WTC11 (cell line): Measurements from ENCODE around the gene ASCL2. TPM values are rescaled to one million over a fixed set of nuclear protein-coding genes. Genes with fewer than 3 reads are reported as not detected.

Experiments used
- ATAC-seq: fragments of 200-7000 bp; cut with Tn5 transposase; 2 replicates; pipeline ENCODE4 v1.10.0; 2021; ENCODE audit warnings: mild to moderate bottlenecking, moderate library complexity
- CTCF ChIA-PET: fragments of 300-600 bp; sonication (Branson Sonifier 250); formaldehyde crosslinking; loops from one replicate; lab custom pipeline; 2021; ENCODE audit warnings: antibody characterized with exemption; lab: Charles Lee
- POLR2A ChIA-PET: fragments of 350-600 bp; sonication (Branson Sonifier 250); formaldehyde crosslinking; loops from one replicate; lab custom pipeline; 2021; ENCODE audit warnings: antibody characterized with exemption; lab: Charles Lee
- DNase-seq: peaks from one replicate; pipeline ENCODE4 v3.0.0; 2021; ENCODE audit warnings: low spot score
- H3K27ac Mint-ChIP-seq: 2 replicates; pipeline ENCODE4 v1.8.0; 2021; ENCODE audit warnings: mixed read lengths
- H3K27me3 Mint-ChIP-seq: 2 replicates; pipeline ENCODE4 v1.8.0; 2021; ENCODE audit warnings: low read depth, mild to moderate bottlenecking, moderate library complexity, mixed read lengths
- H3K36me3 Mint-ChIP-seq: 2 replicates; pipeline ENCODE4 v1.8.0; 2021; ENCODE audit warnings: mixed read lengths
- H3K4me1 Mint-ChIP-seq: 2 replicates; pipeline ENCODE4 v1.8.0; 2022; ENCODE audit warnings: mixed read lengths
- H3K4me3 Mint-ChIP-seq: 2 replicates; pipeline ENCODE4 v1.8.0; 2021; ENCODE audit warnings: mild to moderate bottlenecking, moderate library complexity, mixed read lengths
- H3K9me3 Mint-ChIP-seq: 2 replicates; pipeline ENCODE4 v1.8.0; 2021; ENCODE audit warnings: mixed read lengths
- ATF2 ChIP-seq: sonication (generic); formaldehyde crosslinking; IDR thresholded peaks from 2 replicates; pipeline ENCODE4 v1.8.1; 2022; ENCODE audit warnings: low read depth, missing genetic modification reagents, borderline replicate concordance
- CREM ChIP-seq: sonication (generic); formaldehyde crosslinking; IDR thresholded peaks from 2 replicates; pipeline ENCODE4 v1.8.1; 2022; ENCODE audit warnings: mild to moderate bottlenecking, missing genetic modification reagents, moderate library complexity
- ETV6 ChIP-seq: sonication (generic); formaldehyde crosslinking; IDR thresholded peaks from 2 replicates; pipeline ENCODE4 v1.8.1; 2022; ENCODE audit warnings: mild to moderate bottlenecking, missing genetic modification reagents
- FOXP4 ChIP-seq: sonication (generic); formaldehyde crosslinking; IDR thresholded peaks from 2 replicates; pipeline ENCODE4 v1.8.0; 2022; ENCODE audit warnings: mild to moderate bottlenecking, missing genetic modification reagents
- GABPB1 ChIP-seq: sonication (generic); formaldehyde crosslinking; IDR thresholded peaks from 2 replicates; pipeline ENCODE4 v1.8.1; 2023; ENCODE audit warnings: mild to moderate bottlenecking, missing genetic modification reagents
- IRF2 ChIP-seq: sonication (generic); formaldehyde crosslinking; IDR thresholded peaks from 2 replicates; pipeline ENCODE4 v1.8.0; 2022; ENCODE audit warnings: low read depth, missing genetic modification reagents, borderline replicate concordance
- MAX ChIP-seq: sonication (generic); formaldehyde crosslinking; IDR thresholded peaks from 2 replicates; pipeline ENCODE4 v1.8.0; 2022; ENCODE audit warnings: mild to moderate bottlenecking, missing genetic modification reagents
- NR2C2 ChIP-seq: sonication (generic); formaldehyde crosslinking; IDR thresholded peaks from 2 replicates; pipeline ENCODE4 v1.8.0; 2022; ENCODE audit warnings: mild to moderate bottlenecking, missing genetic modification reagents
- RORB ChIP-seq: fragments of 250-450 bp; sonication (Bioruptor Pico); IDR thresholded peaks from 2 replicates; pipeline ENCODE4 v1.9.0; 2021; ENCODE audit warnings: mild to moderate bottlenecking
- TEAD4 ChIP-seq: sonication (generic); formaldehyde crosslinking; IDR thresholded peaks from 2 replicates; pipeline ENCODE4 v1.8.0; 2022; ENCODE audit warnings: mild to moderate bottlenecking, missing genetic modification reagents
- ZNF263 ChIP-seq: sonication (generic); formaldehyde crosslinking; IDR thresholded peaks from 2 replicates; pipeline ENCODE4 v1.8.1; 2022; ENCODE audit warnings: low read depth, mild to moderate bottlenecking, moderate library complexity, missing genetic modification reagents
- ZNF512 ChIP-seq: sonication (generic); formaldehyde crosslinking; IDR thresholded peaks from 2 replicates; pipeline ENCODE4 v1.8.1; 2022; ENCODE audit warnings: missing genetic modification reagents, borderline replicate concordance
- total RNA-seq: library from RNA; stranded (reverse); gene quantifications from 3 replicates; pipeline ENCODE4 v1.2.3, GENCODE V29; 2021
- TF ChIP-seq, protein P1 (sequence below): sonication (generic); formaldehyde crosslinking; IDR thresholded peaks from 2 replicates; pipeline ENCODE4 v1.8.1; 2023; ENCODE audit warnings: mild to moderate bottlenecking, missing genetic modification reagents
- TF ChIP-seq, protein P2 (sequence below): sonication (generic); formaldehyde crosslinking; IDR thresholded peaks from 2 replicates; pipeline ENCODE4 v1.8.1; 2023; ENCODE audit warnings: mild to moderate bottlenecking, missing genetic modification reagents, borderline replicate concordance
- TF ChIP-seq, protein P3 (sequence below): fragments of 200-600 bp; IDR thresholded peaks from 2 replicates; pipeline ENCODE4 v1.8.0; 2022; ENCODE audit warnings: antibody characterized with exemption
- TF ChIP-seq, protein P4 (sequence below): sonication (generic); formaldehyde crosslinking; IDR thresholded peaks from 2 replicates; pipeline ENCODE4 v1.8.1; 2023; ENCODE audit warnings: mild to moderate bottlenecking, moderate library complexity, missing genetic modification reagents
- TF ChIP-seq, protein P5 (sequence below): sonication (generic); formaldehyde crosslinking; IDR thresholded peaks from 2 replicates; pipeline ENCODE4 v1.8.1; 2023; ENCODE audit warnings: mild to moderate bottlenecking, missing genetic modification reagents, moderate library complexity

The ASCL2 gene
- total RNA-seq, 1 experiment from 2014 or later = 0.24 TPM

GRCh38 chr11:2275334-2276279, 5.2 kb upstream of the ASCL2 start:
- ATAC-seq (no peak), DNase-seq (no peak)
- peaks cover 12% of the 10 kb centered on the region for H3K9me3 Mint-ChIP-seq
- ChIA-PET CTCF (interaction anchor here (1.0 to 1.9 kb wide), 2 partner anchors 119 to 125 kb away, joined by 3 to 6 read pairs; no protein-coding TSS in a partner anchor), POLR2A (no interaction called here)
- no peak overlapping the region for H3K27ac Mint-ChIP-seq
- peaks cover 19% of the 10 kb centered on the region for H3K4me1 Mint-ChIP-seq
- H3K4me3 Mint-ChIP-seq = no peak overlapping the region
- H3K36me3 Mint-ChIP-seq = peaks cover 3% of the 10 kb centered on the region; the same call in 1 of the 2 replicates
- peaks cover 66% of the 10 kb centered on the region for H3K27me3 Mint-ChIP-seq
- no peak for TF ChIP-seq ZNF512 (CRISPR knock-in tag)
- no peak for TF ChIP-seq RORB (CRISPR knock-in tag)
- TF ChIP-seq, protein P1, sequence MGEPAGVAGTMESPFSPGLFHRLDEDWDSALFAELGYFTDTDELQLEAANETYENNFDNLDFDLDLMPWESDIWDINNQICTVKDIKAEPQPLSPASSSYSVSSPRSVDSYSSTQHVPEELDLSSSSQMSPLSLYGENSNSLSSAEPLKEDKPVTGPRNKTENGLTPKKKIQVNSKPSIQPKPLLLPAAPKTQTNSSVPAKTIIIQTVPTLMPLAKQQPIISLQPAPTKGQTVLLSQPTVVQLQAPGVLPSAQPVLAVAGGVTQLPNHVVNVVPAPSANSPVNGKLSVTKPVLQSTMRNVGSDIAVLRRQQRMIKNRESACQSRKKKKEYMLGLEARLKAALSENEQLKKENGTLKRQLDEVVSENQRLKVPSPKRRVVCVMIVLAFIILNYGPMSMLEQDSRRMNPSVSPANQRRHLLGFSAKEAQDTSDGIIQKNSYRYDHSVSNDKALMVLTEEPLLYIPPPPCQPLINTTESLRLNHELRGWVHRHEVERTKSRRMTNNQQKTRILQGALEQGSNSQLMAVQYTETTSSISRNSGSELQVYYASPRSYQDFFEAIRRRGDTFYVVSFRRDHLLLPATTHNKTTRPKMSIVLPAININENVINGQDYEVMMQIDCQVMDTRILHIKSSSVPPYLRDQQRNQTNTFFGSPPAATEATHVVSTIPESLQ (CRISPR knock-in tag) = no peak
- no peak for TF ChIP-seq NR2C2 (CRISPR knock-in tag)
- TF ChIP-seq FOXP4 (CRISPR knock-in tag) = no peak
- TF ChIP-seq, protein P2, sequence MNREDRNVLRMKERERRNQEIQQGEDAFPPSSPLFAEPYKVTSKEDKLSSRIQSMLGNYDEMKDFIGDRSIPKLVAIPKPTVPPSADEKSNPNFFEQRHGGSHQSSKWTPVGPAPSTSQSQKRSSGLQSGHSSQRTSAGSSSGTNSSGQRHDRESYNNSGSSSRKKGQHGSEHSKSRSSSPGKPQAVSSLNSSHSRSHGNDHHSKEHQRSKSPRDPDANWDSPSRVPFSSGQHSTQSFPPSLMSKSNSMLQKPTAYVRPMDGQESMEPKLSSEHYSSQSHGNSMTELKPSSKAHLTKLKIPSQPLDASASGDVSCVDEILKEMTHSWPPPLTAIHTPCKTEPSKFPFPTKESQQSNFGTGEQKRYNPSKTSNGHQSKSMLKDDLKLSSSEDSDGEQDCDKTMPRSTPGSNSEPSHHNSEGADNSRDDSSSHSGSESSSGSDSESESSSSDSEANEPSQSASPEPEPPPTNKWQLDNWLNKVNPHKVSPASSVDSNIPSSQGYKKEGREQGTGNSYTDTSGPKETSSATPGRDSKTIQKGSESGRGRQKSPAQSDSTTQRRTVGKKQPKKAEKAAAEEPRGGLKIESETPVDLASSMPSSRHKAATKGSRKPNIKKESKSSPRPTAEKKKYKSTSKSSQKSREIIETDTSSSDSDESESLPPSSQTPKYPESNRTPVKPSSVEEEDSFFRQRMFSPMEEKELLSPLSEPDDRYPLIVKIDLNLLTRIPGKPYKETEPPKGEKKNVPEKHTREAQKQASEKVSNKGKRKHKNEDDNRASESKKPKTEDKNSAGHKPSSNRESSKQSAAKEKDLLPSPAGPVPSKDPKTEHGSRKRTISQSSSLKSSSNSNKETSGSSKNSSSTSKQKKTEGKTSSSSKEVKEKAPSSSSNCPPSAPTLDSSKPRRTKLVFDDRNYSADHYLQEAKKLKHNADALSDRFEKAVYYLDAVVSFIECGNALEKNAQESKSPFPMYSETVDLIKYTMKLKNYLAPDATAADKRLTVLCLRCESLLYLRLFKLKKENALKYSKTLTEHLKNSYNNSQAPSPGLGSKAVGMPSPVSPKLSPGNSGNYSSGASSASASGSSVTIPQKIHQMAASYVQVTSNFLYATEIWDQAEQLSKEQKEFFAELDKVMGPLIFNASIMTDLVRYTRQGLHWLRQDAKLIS (CRISPR knock-in tag) = no peak
- no peak for TF ChIP-seq MAX (CRISPR knock-in tag)
- TF ChIP-seq CREM (CRISPR knock-in tag) = no peak
- TF ChIP-seq, protein P3, sequence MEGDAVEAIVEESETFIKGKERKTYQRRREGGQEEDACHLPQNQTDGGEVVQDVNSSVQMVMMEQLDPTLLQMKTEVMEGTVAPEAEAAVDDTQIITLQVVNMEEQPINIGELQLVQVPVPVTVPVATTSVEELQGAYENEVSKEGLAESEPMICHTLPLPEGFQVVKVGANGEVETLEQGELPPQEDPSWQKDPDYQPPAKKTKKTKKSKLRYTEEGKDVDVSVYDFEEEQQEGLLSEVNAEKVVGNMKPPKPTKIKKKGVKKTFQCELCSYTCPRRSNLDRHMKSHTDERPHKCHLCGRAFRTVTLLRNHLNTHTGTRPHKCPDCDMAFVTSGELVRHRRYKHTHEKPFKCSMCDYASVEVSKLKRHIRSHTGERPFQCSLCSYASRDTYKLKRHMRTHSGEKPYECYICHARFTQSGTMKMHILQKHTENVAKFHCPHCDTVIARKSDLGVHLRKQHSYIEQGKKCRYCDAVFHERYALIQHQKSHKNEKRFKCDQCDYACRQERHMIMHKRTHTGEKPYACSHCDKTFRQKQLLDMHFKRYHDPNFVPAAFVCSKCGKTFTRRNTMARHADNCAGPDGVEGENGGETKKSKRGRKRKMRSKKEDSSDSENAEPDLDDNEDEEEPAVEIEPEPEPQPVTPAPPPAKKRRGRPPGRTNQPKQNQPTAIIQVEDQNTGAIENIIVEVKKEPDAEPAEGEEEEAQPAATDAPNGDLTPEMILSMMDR = no peak
- TF ChIP-seq GABPB1 (CRISPR knock-in tag) = no peak
- TF ChIP-seq IRF2 (CRISPR knock-in tag) = no peak
- TF ChIP-seq ZNF263 (CRISPR knock-in tag) = no peak
- TF ChIP-seq, protein P4, sequence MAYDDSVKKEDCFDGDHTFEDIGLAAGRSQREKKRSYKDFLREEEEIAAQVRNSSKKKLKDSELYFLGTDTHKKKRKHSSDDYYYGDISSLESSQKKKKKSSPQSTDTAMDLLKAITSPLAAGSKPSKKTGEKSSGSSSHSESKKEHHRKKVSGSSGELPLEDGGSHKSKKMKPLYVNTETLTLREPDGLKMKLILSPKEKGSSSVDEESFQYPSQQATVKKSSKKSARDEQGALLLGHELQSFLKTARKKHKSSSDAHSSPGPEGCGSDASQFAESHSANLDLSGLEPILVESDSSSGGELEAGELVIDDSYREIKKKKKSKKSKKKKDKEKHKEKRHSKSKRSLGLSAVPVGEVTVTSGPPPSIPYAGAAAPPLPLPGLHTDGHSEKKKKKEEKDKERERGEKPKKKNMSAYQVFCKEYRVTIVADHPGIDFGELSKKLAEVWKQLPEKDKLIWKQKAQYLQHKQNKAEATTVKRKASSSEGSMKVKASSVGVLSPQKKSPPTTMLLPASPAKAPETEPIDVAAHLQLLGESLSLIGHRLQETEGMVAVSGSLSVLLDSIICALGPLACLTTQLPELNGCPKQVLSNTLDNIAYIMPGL = no peak
- TF ChIP-seq TEAD4 = no peak
- no peak for TF ChIP-seq ATF2 (CRISPR knock-in tag)
- TF ChIP-seq, protein P5, sequence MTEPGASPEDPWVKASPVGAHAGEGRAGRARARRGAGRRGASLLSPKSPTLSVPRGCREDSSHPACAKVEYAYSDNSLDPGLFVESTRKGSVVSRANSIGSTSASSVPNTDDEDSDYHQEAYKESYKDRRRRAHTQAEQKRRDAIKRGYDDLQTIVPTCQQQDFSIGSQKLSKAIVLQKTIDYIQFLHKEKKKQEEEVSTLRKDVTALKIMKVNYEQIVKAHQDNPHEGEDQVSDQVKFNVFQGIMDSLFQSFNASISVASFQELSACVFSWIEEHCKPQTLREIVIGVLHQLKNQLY (CRISPR knock-in tag) = no peak
- no peak for TF ChIP-seq ETV6
